Measurements from ENCODE around the gene GREB1L. TPM values are rescaled to one million over a fixed set of nuclear protein-coding genes. Genes with fewer than 3 reads are reported as not detected.
"Not testable (repeated sequence)": the region's sequence is repeated elsewhere in the genome, so short reads cannot be mapped to it uniquely, and the experiment has no call there.

GREB1L gene
- total RNA-seq, 1 donor from 2014 or later: 0.70 TPM

- Mint-ChIP-seq H3K9me3 (ENCODE audit: unreplicated experiment) (no peaks in the 10 kb centered on the region), H3K27me3 (ENCODE audit: unreplicated experiment) (peaks cover 6% of the 10 kb centered on the region), H3K27ac (ENCODE audit: unreplicated experiment) (no peak overlapping the region), H3K36me3 (ENCODE audit: unreplicated experiment) (no peaks in the 10 kb centered on the region), H3K4me1 (ENCODE audit: unreplicated experiment) (no peaks in the 10 kb centered on the region), H3K4me3 (ENCODE audit: unreplicated experiment) (no peak overlapping the region)
- no peak for TF ChIP-seq CTCF (IDR thresholded peaks at IDR 0.05)
- no peak for DNase-seq (ENCODE audit: extremely low spot score, unreplicated experiment)
Measured at GRCh38 chr18:21203542-21204241, 38.3 kb upstream of the GREB1L start.

- Mint-ChIP-seq H3K4me1 (ENCODE audit: unreplicated experiment) (no peaks in the 10 kb centered on the region), H3K4me3 (ENCODE audit: unreplicated experiment) (no peak overlapping the region), H3K27me3 (ENCODE audit: unreplicated experiment) (peaks cover 5% of the 10 kb centered on the region), H3K36me3 (ENCODE audit: unreplicated experiment) (no peaks in the 10 kb centered on the region), H3K9me3 (ENCODE audit: unreplicated experiment) (no peaks in the 10 kb centered on the region), H3K27ac (ENCODE audit: unreplicated experiment) (no peak overlapping the region)
- TF ChIP-seq CTCF (IDR thresholded peaks at IDR 0.05): no peak
- DNase-seq (ENCODE audit: extremely low spot score, unreplicated experiment): no peak
Measured at GRCh38 chr18:21205695-21206094, 36.3 kb upstream of the GREB1L start.

- no peak for TF ChIP-seq CTCF (IDR thresholded peaks at IDR 0.05)
- DNase-seq (ENCODE audit: extremely low spot score, unreplicated experiment): no peak
- no peak overlapping the region for H3K27ac Mint-ChIP-seq (ENCODE audit: unreplicated experiment)
- no peaks in the 10 kb centered on the region for H3K36me3 Mint-ChIP-seq (ENCODE audit: unreplicated experiment)
- H3K9me3 Mint-ChIP-seq (ENCODE audit: unreplicated experiment): no peaks in the 10 kb centered on the region
- H3K4me3 Mint-ChIP-seq (ENCODE audit: unreplicated experiment): no peak overlapping the region
- no peaks in the 10 kb centered on the region for H3K4me1 Mint-ChIP-seq (ENCODE audit: unreplicated experiment)
- peaks cover 17% of the 10 kb centered on the region for H3K27me3 Mint-ChIP-seq (ENCODE audit: unreplicated experiment)
Measured at GRCh38 chr18:21210278-21210677, 31.8 kb upstream of the GREB1L start.

- peaks cover 17% of the 10 kb centered on the region for H3K27me3 Mint-ChIP-seq (ENCODE audit: unreplicated experiment)
- no peaks in the 10 kb centered on the region for H3K36me3 Mint-ChIP-seq (ENCODE audit: unreplicated experiment)
- no peak for TF ChIP-seq CTCF (IDR thresholded peaks at IDR 0.05)
- no peaks in the 10 kb centered on the region for H3K9me3 Mint-ChIP-seq (ENCODE audit: unreplicated experiment)
- H3K27ac Mint-ChIP-seq (ENCODE audit: unreplicated experiment): no peak overlapping the region
- H3K4me1 Mint-ChIP-seq (ENCODE audit: unreplicated experiment): no peaks in the 10 kb centered on the region
- no peak for DNase-seq (ENCODE audit: extremely low spot score, unreplicated experiment)
- no peak overlapping the region for H3K4me3 Mint-ChIP-seq (ENCODE audit: unreplicated experiment)
Measured at GRCh38 chr18:21210784-21211183, 31.2 kb upstream of the GREB1L start.

- not testable (repeated sequence) for H3K36me3 Mint-ChIP-seq (ENCODE audit: unreplicated experiment); H3K9me3 Mint-ChIP-seq (ENCODE audit: unreplicated experiment); H3K27ac Mint-ChIP-seq (ENCODE audit: unreplicated experiment); H3K4me1 Mint-ChIP-seq (ENCODE audit: unreplicated experiment); DNase-seq (ENCODE audit: extremely low spot score, unreplicated experiment); H3K4me3 Mint-ChIP-seq (ENCODE audit: unreplicated experiment)
- peaks cover 17% of the 10 kb centered on the region for H3K27me3 Mint-ChIP-seq (ENCODE audit: unreplicated experiment)
Measured at GRCh38 chr18:21214409-21214808, 27.6 kb upstream of the GREB1L start.

All from osteocyte (in vitro differentiated cells).